ENCODE measurements around the gene SSBP4.
A peak's percentile ranks its signal among the peaks of the same experiment; 100 is the strongest.

The SSBP4 gene

GRCh38 chr19:18418029-18418482 is 1.1 kb upstream of the SSBP4 start:
- CTCF ChIA-PET, result interaction anchor here (1.0 to 11.8 kb wide), 10 partner anchors 8 to 171 kb away, joined by 3 to 298 read pairs (median 6); partner anchors contain the start of genes GDF15, JUND, PGPEP1 and REX1BD
- no peak for TF ChIP-seq CTCF (IDR thresholded peaks at IDR 0.05; ENCODE audit: insufficient read depth, low read length, missing control alignments)
- DNase-seq (ENCODE audit: low read depth, low spot score), result no peak
- peak overlapping the region; percentile 29 for H3K4me3 ChIP-seq (ENCODE audit: low read depth, low read length)
- POLR2A ChIA-PET, result interaction anchor here (1.0 to 5.9 kb wide), 6 partner anchors 18 to 137 kb away, joined by 4 to 42 read pairs (median 4); partner anchors contain the start of genes GDF15 and JUND

- peak overlapping the region; percentile 50 for H3K4me3 ChIP-seq (ENCODE audit: low read depth, low read length)
- TF ChIP-seq CTCF (IDR thresholded peaks at IDR 0.05; ENCODE audit: insufficient read depth, low read length, missing control alignments), result no peak
- ChIA-PET POLR2A (interaction anchor here (0.6 to 1.7 kb wide), 9 partner anchors 10 to 137 kb away, joined by 3 to 10 read pairs (median 4); partner anchors contain the start of genes GDF15 and JUND), CTCF (interaction anchor here (1.0 to 11.8 kb wide), 13 partner anchors 8 to 170 kb away, joined by 3 to 298 read pairs (median 5); partner anchors contain the start of genes GDF15, JUND, PGPEP1 and REX1BD)
- no peak for DNase-seq (ENCODE audit: low read depth, low spot score)
These were observed 559 bp upstream of the SSBP4 start for GRCh38 chr19:18418483-18419194.

GRCh38 chr19:18419699-18420460 is 682 bp downstream of the SSBP4 start:
- TF ChIP-seq CTCF (IDR thresholded peaks at IDR 0.05; ENCODE audit: insufficient read depth, low read length, missing control alignments), result no peak
- peak overlapping the region; percentile 73 for H3K4me3 ChIP-seq (ENCODE audit: low read depth, low read length)
- DNase-seq (ENCODE audit: low read depth, low spot score), result no peak
- ChIA-PET CTCF (interaction anchor here (0.8 to 11.8 kb wide), 13 partner anchors 9 to 139 kb away, joined by 3 to 298 read pairs (median 5); partner anchors contain the start of genes GDF15, JUND and PGPEP1), POLR2A (interaction anchor here (0.9 to 1.6 kb wide), 6 partner anchors 9 to 138 kb away, joined by 3 to 10 read pairs (median 5); partner anchors contain the start of genes GDF15 and JUND)

- ChIA-PET CTCF (interaction anchor here (1.1 to 2.7 kb wide), 4 partner anchors 11 to 308 kb away, joined by 3 to 20 read pairs (median 6); no protein-coding TSS in a partner anchor), POLR2A (interaction anchor here (1.0 kb wide), 2 partner anchors 35 to 139 kb away, joined by 3 to 5 read pairs; partner anchors contain the start of genes GDF15 and JUND)
- H3K4me3 ChIP-seq (ENCODE audit: low read depth, low read length), result peak overlapping the region; percentile 73
- DNase-seq (ENCODE audit: low read depth, low spot score), result no peak
- no peak for TF ChIP-seq CTCF (IDR thresholded peaks at IDR 0.05; ENCODE audit: insufficient read depth, low read length, missing control alignments)
These were observed 1.7 kb downstream of the SSBP4 start for GRCh38 chr19:18420930-18421329.

GRCh38 chr19:18421371-18421959 is 2.3 kb downstream of the SSBP4 start:
- POLR2A ChIA-PET, result interaction anchor here (1.0 to 1.1 kb wide), 3 partner anchors 14 to 140 kb away, joined by 3 to 5 read pairs (median 4); partner anchors contain the start of genes GDF15 and JUND
- no peak for TF ChIP-seq CTCF (IDR thresholded peaks at IDR 0.05; ENCODE audit: insufficient read depth, low read length, missing control alignments)
- CTCF ChIA-PET, result interaction anchor here (0.7 to 2.7 kb wide), 5 partner anchors 11 to 308 kb away, joined by 3 to 20 read pairs (median 5); no protein-coding TSS in a partner anchor
- H3K4me3 ChIP-seq (ENCODE audit: low read depth, low read length), result peak overlapping the region; percentile 73
- no peak for DNase-seq (ENCODE audit: low read depth, low spot score)

Data from AG04449 (cell line).